Jurkat, Clone E6-1 (cell line): Measurements from ENCODE around the gene ITGA11.
A peak's percentile ranks its signal among the peaks of the same experiment; 100 is the strongest.

Source experiments
- DNase-seq: peaks from one replicate; pipeline ENCODE4 v3.0.0-alpha.2; 2011; ENCODE audit warnings: low read depth, low spot score
- H3K4me3 ChIP-seq: 2 replicates; pipeline ENCODE4 v1.5.1; 2011; ENCODE audit warnings: mild to moderate bottlenecking, low read length, control low read depth, moderate library complexity

The ITGA11 gene

DNA sequence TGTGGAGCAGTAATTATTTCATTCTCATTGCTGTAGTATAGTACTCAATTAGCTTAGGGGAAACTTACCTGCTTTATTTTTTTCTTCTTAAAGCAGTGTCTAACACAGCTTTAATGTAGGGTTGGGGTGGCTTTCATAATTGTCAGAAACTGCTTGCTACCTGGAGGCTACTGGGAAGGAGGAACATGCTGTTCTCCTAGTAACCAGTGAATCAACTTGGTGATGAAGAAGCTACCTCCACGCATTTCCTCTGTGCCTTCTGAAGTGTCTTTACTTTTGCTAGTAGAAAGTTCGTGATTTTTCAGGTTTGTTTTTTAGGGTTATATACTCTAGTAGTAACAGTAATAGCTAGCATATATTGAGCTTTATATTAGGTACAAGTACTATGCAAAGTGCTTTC is 142.9 kb downstream of the ITGA11 start:
- no peak for DNase-seq
- H3K4me3 ChIP-seq: no peak overlapping the region

DNA sequence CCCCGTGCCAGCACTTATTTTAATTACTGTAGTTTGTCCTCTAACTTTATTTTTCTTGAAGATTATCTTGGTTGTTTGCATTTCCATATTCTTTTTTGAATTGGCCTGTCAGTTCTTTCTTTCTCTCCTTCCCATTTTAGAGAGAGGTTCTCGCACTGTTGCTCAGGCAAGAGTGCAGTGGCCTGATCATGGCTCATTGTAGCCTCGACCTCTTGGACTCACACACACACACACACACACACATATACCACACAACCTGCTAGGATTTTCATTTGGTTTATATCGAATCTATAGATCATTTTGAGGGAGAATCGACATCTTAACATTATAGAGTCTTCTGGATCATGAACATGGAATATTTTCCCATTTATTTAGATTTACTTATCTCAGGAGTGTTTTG is 145.7 kb downstream of the ITGA11 start:
- DNase-seq: no peak
- H3K4me3 ChIP-seq: no peak overlapping the region

DNA sequence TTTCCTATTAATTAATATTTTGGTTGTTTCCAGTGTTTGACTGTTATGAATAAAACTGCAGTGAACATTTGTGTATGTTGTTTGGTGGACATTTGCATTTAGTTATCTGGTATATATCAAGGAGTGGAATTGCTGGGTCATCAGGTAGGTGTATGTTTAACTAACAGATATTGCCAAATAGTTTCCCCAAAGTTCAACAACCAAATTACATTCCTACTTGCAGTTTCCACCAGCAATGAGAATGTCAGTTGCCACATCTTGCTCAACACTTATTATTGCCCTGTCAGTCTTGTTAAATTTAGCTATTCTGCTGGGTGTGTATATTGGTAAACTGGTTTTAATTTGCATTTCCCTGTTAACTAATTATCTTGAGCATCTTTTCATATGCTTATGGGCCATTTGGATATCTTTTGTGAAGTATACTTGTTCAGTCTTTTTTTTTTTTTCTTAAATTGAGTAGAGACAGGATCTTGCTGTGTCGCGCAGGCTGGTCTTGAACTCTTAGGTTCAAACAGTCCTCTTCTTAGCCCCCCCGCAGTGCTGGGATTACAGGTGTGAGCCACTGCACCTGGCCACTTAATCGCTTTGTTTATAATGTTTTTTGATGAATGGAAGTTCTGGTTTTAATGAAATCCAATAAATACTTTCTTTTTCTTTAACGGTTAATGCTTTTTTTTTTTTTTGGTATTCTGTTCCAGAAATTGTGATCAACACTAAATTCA is 146.5 kb downstream of the ITGA11 start:
- H3K4me3 ChIP-seq: no peak overlapping the region
- no peak for DNase-seq

DNA sequence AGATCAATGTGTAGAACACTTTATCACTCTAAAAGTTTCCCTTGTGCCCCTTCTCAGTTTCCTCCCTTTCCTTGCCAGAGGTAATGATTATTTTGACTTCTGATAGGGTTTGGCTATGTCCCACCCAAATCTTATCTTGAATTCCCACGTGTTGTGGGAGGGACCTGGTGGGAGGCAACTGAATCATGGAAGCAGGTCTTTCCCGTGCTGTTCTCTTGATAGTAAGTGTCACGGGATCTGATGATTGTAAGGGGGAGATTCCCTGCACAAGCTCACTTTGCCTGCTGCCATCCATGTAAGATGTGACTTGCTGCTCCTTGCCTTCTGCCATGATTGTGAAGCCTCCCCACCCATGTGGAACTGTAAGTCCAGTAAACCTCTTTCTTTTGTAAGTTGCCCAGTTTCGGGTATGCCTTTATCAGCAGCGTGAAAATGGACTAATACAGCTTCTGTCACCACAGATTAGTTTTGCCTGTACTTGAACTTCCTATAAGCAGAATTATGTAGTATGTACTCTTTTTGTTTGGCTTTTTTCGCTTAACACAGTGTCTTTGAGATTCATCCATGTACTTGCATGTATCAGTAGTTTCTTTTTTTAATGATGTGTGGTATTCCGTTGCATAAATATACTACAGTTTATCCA is 147.2 kb downstream of the ITGA11 start:
- no peak overlapping the region for H3K4me3 ChIP-seq
- no peak for DNase-seq

DNA sequence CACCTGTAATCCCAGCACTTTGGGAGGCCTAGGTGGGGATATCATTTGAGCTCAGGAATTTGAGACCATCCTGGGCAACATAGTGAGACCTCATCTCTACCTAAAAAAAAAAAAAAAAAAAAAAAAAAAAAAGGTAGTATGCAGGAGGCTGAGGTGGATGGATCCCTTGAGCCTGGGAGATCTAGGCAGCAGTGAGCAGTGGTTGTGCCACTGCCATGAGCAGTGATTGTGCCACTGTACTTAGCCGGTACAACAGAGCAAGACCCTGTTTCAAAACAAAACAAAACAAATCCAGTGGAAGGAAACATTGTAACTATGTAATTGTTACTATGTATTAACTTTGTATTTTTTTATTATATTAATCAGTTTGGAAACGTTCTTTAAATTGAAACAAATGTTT is 148.6 kb downstream of the ITGA11 start:
- no peak overlapping the region for H3K4me3 ChIP-seq
- DNase-seq: no peak

DNA sequence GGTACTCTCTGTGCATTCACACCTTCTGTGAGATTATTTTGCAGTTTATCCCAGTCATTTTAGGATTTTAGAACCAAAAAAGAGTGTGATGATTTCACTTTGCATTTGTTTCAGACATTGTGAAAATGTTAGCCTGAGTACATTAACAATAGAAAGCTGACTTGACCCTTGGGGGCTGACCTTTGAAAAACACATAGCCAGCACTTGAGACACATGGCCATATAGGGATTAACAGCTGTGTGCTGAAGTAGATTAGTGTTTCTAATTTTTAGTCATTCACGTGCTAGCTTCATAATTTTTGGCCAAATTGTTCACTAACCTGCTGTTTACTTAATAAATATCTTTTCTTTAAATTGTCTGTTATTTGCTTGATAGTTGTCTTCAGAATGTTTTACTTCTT is 151.0 kb downstream of the ITGA11 start:
- DNase-seq: no peak
- H3K4me3 ChIP-seq: no peak overlapping the region

DNA sequence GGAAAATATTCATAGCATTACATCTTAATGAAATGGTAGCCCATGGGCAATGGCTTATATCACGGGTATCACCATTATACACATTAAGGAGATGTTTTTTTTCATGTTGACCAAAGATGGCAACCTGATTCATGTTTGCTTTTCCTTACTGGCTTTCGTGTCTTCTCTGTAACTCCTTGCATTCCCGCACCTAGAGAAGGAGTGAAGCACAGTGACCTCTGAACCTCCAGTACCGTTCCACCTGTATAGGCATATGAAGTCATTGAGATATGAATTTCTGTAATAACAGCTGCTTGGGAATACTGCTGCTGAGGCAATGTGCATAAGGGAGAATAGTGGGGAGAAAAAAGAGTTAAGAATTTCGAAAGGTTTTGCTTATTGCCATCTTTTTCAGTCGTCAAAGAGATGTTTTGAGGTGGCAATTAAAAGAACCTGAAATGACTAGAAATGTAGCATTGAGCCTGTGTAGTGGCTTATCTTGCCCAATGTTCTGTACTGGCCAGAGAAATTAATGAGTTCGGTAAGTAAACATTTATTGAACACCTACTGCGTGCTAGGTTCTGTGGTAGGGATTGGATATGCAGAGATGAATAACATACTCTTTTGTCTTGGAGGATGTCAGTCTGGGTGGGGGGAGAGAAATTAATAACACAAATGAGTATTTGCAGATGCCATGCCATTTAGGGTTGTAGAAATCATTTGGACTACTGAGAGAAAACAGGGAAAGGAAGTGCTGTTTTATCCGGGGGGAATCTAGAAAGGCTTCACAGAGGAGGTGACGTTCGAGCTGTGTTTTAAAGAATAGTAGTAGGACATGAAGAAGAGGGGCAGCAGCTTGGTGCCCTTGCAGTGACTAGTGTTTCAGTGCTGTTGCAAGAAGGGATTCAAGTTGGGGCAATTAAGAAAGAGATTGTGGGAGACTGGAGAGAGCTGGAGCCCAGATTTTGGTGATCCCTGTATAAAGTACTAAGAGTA is 151.9 kb downstream of the ITGA11 start:
- no peak for DNase-seq
- no peak overlapping the region for H3K4me3 ChIP-seq

DNA sequence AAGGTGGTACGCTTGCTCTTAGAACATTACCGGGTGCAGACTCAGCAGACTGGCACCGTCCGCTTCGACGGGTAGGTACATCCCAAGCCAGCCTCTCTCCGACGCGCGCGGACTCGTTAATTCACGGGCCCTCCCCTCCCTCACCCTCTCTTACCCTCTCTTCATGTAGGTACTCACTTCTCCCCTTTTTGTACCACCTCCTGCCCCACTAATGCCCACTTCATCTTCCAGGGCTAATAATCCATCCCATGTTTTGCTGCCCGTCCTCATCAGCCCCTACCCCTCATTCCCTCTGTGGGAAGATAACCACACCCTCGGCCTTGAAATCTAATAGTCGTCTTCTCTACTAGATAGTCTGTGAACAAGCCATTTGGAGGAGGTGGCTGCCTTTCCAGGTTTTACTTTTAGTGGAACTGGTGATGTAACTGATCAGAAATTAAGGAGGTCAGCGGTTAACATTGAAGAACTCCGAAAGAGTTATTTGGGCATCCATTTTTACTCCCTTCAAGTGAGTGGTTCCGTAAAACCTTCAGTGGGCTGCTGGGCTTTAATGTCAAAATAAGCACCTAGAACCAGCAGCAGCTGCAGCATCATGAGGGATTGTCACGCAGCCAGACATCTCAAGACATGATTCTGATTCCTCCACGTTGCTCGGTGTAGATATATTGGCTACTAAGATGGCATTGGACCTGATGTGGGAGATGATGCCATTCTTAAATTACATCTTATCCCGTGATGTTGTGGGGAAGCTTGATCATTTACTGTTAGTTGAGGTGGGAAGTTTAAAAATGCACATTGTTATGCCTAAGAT is 153.2 kb downstream of the ITGA11 start:
- no peak for DNase-seq

DNA sequence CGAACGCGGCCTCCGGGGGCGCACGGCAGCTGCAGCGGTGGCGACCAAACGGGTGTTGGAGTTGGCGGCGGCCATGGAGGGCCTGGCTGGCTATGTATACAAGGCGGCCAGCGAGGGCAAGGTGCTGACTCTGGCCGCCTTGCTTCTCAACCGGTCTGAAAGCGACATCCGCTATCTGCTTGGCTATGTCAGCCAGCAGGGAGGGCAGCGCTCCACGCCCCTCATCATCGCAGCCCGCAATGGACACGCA is 153.7 kb downstream of the ITGA11 start:
- H3K4me3 ChIP-seq: peak overlapping the region; percentile 95
- no peak for DNase-seq

More for the DNA sequence above, 153.2 kb downstream of the ITGA11 start:
- peak overlapping the region; percentile 95 for H3K4me3 ChIP-seq

DNA sequence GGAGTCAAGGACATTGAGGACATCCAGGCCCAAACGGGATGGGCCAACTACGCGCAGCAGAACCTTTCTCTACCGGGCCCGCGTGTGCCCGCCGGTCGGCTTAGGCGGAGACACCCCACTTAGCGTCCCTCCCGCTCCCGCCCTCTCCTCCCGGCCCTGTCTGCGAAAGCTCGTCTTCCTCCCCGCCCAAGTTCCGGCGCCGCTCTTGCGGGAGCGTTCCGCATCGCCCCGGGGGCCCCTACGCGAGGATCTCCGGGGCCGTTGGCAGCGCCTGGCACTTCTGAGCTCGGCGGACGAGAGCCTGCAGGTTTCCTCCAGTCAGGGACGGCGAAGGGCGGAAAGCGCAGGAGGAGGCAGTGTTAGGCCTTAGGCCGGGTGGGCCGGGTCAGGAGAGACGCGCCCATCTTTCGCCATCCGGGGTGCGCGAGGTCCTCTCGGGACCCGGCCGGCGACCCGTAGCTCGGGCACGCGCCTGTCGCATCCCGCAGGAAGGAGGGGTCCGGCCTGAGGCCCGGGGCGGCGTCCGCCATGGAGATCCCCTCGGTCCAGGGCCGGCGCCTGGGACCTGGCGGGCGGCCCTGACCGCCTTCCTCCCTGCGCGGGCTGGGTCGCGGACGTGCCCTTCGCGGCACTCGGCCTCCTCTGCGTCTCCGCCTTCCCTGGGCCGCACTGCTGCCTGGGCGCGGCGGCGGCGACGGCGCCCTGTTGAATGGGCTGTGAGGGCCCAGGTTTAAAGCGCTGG is 154.2 kb downstream of the ITGA11 start, which contains the start of gene FEM1B:
TSS of gene FEM1B (plus strand) at position 143 of the 742 bp plus-strand sequence. CDS start 673 bp downstream, outside the sequence.
- H3K4me3 ChIP-seq: peak within 1 kb of the TSS; percentile 95
- DNase-seq: peak; percentile 90

DNA sequence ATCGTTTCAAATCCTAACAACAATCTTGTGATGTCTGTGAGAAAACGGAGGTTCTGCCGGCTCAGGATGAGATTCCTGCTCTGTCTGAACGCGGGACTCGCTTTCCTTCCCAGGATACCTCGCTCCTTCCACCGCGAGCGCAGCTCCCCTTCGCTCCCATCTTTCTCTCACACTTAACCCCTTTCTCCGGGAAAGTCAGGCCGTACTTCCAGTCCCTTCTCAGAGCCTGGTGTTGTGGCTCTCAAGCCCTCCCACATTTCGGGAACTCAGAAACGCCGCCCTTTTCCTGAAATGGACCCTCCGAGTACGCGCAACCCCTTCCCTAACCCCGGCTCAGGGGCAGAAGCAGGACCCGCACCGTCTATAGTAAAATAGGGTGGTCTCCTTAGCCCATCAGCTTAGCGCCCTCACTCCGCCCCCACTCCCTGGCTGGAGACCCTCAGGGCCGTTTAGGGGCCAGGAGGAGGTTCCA is 154.8 kb downstream of the ITGA11 start:
- DNase-seq: no peak
- H3K4me3 ChIP-seq: peak overlapping the region; percentile 95

DNA sequence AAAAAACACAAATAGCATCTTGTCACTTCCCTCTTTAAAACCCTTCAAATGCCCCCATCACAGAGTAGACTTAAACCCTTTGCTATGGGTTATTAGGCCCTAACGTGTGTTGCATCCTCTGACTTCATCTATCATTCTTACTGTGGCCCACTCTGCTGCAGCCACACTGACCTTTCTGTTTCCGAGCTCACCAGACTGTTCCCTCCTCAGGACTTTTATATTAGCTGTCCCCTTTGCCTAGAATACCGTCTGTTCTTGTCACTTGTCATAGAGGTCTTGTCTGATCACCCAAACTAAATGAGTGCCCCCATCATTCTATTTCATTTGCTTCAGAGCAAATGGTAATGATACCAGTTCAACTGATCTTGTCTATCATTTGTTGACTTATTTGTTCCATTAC is 155.3 kb downstream of the ITGA11 start:
- DNase-seq: no peak
- peak overlapping the region; percentile 95 for H3K4me3 ChIP-seq

DNA sequence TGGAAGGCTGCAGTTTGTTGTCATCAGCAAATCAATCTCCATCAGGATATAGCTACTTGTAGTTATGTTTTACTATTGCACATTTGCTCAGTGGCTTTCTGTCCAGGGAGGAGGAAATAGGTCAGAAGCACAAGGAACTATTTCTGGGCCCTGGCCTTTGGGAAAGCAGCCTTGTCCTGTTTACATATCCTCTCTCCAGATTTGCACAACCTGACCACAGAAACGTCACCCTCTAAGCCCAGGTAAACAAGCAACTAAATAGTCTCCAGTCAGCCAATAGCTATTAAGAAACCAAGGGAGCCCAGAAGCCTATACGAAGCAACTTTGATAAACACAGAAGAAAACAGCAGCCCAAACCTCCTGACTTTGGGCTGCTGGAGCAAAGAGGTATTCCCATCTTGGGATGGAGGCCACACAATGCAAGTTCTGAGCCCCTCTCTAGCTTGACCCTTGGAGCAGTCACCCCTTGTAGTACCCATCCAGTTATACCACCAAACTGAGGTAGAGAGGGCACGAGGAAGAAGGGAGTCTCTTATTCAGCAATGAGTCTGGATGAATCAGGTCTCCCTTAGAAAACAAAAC is 156.7 kb downstream of the ITGA11 start:
- H3K4me3 ChIP-seq: no peak overlapping the region
- no peak for DNase-seq

DNA sequence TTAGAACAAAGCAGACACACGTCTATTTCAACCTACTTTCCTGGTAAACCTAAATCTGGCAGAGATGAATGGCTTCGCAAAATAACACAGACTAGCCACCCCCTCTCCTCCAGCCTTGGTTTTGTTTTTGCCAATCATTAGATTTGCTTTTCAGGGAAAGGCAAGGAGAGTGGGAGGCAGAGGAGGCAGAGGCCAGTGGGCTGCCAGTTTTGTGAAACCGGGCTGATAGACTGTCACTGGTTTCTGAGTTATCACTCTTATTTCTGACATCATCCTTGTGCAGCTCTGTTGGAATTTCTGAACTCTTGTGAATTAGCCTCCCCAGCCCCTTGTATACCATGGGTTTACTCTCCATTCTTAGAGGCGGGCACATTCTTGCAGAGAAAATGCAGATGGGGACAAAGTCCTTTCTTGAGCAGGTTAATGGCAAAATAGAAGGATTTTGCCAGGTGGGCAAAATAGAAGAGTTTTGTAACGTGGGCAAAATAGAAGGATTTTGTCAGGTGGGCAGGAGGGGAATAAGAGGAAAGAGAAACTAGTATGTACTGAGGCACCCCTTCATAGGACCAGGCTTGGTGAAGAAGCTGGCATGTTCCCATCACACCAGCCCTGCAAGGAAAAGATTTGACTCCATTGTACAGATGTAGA is 157.6 kb downstream of the ITGA11 start:
- H3K4me3 ChIP-seq: no peak overlapping the region
- no peak for DNase-seq

DNA sequence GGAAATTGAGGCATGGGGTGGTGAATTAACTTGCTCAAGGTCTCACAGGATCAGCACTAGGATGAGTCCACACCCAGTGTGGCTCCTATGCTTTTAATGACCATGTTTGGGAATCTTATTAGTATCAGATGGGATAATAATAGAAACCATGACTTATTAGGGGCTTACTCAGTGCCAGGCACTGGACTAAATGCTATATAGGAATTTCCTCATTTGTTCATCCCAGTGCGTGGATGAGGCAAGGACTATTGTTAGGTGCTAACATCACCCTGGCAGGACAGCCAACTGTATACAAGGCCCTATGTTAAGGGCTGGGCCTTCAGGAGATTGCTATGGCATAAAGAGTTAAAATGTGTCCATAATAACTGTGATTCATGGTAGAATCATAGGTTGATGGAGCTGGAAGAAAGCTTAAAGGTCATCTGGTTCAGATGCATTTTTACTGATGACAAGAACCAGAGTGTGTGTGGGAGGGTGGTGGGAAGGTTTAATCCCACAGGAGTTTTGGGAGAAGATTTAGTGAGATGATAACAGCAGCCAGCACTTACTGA is 159.2 kb downstream of the ITGA11 start:
- no peak for DNase-seq
- H3K4me3 ChIP-seq: no peak overlapping the region

DNA sequence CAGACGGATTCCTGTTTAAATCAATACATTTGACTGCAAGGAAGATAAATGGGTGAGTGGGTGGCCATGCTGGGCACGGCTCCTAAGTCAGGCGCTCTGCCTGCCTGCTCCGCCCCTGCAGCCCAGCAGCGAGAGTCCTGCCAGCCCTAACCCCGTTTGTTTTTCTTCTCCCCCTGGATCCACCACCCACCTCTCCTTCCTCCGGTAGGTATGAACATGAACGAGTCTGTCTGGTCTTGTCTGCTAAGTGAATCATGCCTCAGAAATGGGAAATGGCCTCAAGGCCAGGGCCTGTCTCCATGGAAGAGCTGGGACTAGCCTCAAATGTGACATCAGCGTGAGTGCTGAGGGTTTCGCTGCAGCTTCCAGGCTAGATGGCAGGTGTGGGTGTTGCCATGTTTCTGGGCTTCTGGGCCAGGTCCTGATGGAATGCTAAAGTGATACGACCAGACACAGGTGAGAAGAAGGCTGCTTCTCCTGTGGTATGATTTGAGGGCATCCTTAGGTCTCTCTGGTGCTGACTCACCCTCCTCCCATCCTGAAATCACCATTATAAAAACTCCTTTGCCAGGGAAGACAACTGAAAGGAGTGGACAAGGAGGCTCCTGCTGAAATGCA is 160.0 kb downstream of the ITGA11 start:
- no peak for DNase-seq
- no peak overlapping the region for H3K4me3 ChIP-seq

DNA sequence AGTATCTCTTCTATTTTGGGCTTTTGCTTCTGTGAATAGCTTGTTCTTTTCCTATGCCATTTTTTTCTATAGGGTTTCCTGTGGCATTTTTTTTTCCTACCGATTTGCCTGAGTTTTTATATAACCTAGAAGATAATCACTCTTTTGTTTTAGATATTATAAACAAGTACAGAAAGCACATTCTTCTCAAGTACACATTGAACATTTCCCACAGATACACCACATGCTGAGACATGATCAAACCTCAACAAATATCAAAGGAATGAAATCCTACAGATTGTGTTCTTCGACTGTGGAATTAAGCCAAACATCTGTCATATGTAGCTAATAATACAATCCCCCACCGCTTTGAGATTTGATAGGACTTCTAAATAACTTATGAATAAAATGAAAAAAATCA is 163.6 kb downstream of the ITGA11 start:
- H3K4me3 ChIP-seq: no peak overlapping the region
- DNase-seq: no peak
